ELR (cell line): Measurements from ENCODE around the gene GMEB1.

ENCODE experiments used
- DNase-seq: peaks from one replicate; pipeline ENCODE4 v3.0.0-alpha.2; 2015; ENCODE audit warnings: low read depth

GMEB1 gene

DNA sequence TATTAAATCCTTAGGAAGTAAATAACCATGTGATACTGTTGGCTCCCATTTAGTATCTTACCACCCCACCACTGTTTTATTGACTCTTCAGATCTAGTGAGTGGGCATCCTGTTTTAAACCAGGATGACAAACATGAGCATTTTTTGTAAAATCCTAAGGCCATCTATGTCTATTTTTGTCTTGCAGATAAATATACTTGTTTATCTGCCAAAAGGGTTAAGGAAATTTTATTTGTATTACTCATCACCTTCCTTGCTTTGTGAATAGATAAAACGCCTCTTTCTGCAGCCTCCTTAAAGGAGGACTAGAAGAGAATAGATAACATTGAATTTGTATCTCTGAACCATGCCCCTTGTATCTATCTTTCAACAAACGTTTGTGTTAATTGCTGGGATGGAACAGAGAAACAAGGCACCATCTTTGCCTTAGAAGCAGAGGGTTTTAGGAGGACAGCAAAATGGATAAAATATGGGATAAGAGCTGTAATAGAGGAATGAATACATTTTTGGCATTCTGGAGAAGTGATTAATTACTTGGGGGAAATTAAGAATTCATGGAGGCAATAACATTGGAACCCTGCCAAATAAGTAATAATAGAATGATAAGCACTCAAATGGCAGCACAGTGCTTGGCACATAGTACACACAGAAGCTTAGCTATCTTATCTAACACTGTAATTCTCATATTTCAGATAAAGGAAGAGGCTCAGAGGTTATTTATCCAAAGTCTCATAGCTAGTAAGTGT, 82.9 kb downstream of the GMEB1 start:
- DNase-seq = peak; percentile 81

DNA sequence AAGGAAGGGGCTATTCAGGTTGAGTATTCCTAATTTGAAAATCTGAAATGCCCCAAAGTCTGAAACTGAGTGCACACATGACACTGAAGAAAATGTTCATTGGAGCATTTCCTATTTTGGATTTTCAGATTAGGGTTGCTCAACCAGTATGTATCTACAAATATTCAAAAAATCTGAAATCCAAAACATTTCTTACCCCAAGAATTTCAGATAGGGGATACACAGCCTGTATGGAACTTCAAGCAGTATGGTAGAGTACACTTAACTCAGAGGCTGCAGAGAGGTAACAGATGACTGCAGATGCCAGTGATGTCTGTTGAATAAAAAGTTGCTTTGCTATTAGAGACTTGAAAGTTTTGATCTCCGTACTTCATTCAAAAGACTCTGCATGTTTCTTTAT, 87.1 kb downstream of the GMEB1 start:
- no peak for DNase-seq

DNA sequence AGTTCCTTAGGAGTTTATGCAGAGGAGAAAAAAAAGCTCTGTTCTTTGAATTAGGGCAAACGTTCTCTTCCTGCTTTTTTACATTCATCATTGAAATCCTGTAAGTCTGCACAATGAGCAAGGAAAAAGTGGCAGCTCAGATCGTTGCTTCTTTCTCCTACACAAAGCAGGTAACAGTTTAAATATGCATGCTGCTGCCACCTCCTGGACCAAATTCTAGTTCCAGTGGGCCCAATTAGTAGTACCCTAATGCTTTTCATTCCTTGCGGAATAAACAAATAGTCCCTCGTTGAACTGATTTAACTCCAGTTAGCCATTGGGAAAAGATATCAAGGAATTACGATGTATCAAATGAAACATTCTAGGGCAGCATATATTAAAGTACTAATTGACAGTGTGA, 88.3 kb downstream of the GMEB1 start:
- peak; percentile 16 for DNase-seq

DNA sequence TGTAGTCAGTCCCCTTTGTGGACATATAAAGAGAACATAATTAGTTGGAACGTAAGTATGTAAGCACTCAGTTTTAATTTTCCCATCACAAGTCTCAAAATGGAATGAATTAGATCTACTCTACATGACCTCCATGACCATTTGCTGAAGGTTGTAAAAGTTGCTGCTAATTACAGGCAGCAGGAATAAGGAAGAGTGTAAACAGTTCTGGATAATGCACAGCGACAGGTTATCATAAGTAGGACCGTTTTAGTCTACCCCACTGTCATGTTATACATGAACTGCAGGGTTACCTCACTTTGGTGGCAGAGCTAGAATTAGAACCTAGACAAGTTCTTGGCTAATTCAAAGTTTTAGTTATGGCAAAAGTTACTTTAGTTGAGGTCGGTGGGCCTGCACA, 89.8 kb downstream of the GMEB1 start:
- no peak for DNase-seq

DNA sequence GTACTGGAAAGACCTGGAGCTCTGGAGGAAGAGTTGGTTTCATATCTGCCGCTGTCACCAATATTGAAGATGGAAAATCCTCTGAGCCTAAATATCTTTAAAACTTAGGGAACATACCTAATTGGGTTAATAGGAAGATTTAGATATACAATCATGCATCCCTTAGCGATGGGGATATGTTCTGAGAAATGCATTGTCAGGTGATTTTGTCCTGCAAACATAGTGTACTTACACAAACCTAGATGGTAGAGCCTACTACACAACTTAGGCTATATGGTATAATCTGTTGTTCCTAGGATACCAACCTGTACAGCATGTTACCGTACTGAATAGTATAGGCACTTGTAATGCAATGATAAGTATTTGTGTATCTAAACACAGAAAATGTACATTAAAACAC, 90.7 kb downstream of the GMEB1 start:
- no peak for DNase-seq

DNA sequence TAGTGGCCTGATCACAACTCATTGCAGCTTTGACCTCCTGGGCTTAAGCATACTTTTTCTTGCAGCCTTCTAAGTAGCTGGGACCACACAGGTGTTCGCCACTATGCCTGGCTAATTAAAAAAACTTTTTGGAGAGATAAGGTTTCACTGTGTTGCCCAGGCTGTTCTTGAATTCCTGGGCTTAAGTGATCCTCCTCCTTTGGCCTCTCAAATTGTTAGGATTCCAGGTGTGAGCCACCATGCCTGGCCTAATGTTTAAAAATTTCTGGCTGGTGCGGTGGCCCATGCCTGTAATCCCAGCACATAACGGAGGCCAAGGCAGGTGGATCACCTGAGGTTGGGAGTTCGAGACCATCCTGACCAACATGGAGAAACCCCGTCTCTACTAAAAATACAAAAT, 92.6 kb downstream of the GMEB1 start:
- DNase-seq = no peak

DNA sequence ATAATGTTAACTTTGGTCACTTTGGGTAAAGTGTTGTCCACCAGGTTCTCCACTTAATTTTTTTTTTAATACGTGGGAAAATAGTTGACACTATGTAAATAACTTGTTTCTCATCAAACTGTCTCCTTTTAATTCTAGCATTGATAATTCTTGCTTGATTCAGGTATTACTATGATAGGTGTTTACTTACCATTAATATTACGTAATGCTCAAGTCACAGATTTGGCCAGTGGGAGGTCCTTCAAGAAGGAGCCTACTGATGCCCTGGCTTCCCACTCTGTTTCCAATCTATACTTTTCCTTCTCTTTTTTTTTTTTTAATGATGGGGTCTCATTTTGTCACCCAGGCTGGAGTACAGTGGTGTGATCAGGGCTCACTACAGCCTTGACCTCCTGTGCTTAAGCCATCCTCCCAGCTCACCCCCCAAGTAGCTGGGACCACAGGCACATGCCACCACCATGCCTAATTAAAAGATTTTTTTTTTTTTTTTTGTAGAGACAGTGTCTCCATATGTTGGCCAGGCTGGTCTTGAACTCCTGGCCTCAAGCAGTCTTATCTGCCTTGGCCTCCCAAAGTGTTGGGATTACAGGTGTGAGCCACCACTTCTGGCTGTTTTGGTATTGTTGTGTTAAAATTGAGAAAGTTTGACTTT, 98.1 kb downstream of the GMEB1 start:
- DNase-seq = no peak
